ENCODE results near the gene ELAVL3.

Gene ELAVL3

GRCh38 chr19:11405846-11406643, 74.8 kb downstream of the ELAVL3 start:
- no peak for DNase-seq

- no peak for DNase-seq
Observed at GRCh38 chr19:11404588-11405222, 76.1 kb downstream of the ELAVL3 start.

- DNase-seq: no peak
Observed at GRCh38 chr19:11401808-11402543, 78.9 kb downstream of the ELAVL3 start.
